Measurements from ENCODE around the gene SLC4A1AP. TPM values are rescaled to one million over a fixed set of nuclear protein-coding genes. Genes with fewer than 3 reads are reported as not detected.
A peak's percentile ranks its signal among the peaks of the same experiment; 100 is the strongest.
"Not testable (repeated sequence)": the region's sequence is repeated elsewhere in the genome, so short reads cannot be mapped to it uniquely, and the experiment has no call there.

The SLC4A1AP gene
- total RNA-seq, 1 experiment from 2014 or later = 51.0 TPM

- DNase-seq (ENCODE audit: low spot score) = no peak
These were observed 11.3 kb upstream of the SLC4A1AP start for GRCh38 chr2:27652341-27652740.

- no peak for DNase-seq (ENCODE audit: low spot score)
These were observed 10.9 kb upstream of the SLC4A1AP start for GRCh38 chr2:27652790-27653189.

GRCh38 chr2:27653397-27653796 lies 10.3 kb upstream of the SLC4A1AP start:
- DNase-seq (ENCODE audit: low spot score) = peak; percentile 23

- DNase-seq (ENCODE audit: low spot score) = peak; percentile 87
These were observed 8.3 kb upstream of the SLC4A1AP start for GRCh38 chr2:27655155-27655951.

GRCh38 chr2:27661371-27661770 lies 2.3 kb upstream of the SLC4A1AP start:
- DNase-seq (ENCODE audit: low spot score) = no peak

GRCh38 chr2:27664154-27664574 lies 475 bp downstream of the SLC4A1AP start:
- no peak for DNase-seq (ENCODE audit: low spot score)

GRCh38 chr2:27664622-27665363 lies 1.1 kb downstream of the SLC4A1AP start:
- no peak for DNase-seq (ENCODE audit: low spot score)

- peak; percentile 21 for DNase-seq (ENCODE audit: low spot score)
These were observed 3.8 kb downstream of the SLC4A1AP start for GRCh38 chr2:27667446-27667845.

GRCh38 chr2:27671235-27671634 lies 7.5 kb downstream of the SLC4A1AP start:
- DNase-seq (ENCODE audit: low spot score) = no peak

GRCh38 chr2:27672723-27673486 lies 9.2 kb downstream of the SLC4A1AP start:
- no peak for DNase-seq (ENCODE audit: low spot score)

- no peak for DNase-seq (ENCODE audit: low spot score)
These were observed 16.9 kb downstream of the SLC4A1AP start for GRCh38 chr2:27680571-27680970.

- DNase-seq (ENCODE audit: low spot score) = peak; percentile 48
These were observed 18.2 kb downstream of the SLC4A1AP start for GRCh38 chr2:27681841-27682240.

GRCh38 chr2:27682334-27682771 lies 18.7 kb downstream of the SLC4A1AP start:
- peak; percentile 93 for DNase-seq (ENCODE audit: low spot score)

- peak; percentile 95 for DNase-seq (ENCODE audit: low spot score)
These were observed 19.8 kb downstream of the SLC4A1AP start for GRCh38 chr2:27683390-27684071.

- DNase-seq (ENCODE audit: low spot score) = not testable (repeated sequence)
These were observed 21.3 kb downstream of the SLC4A1AP start for GRCh38 chr2:27685006-27685405.

- no peak for DNase-seq (ENCODE audit: low spot score)
These were observed 21.9 kb downstream of the SLC4A1AP start for GRCh38 chr2:27685577-27685976.

- no peak for DNase-seq (ENCODE audit: low spot score)
These were observed 23.5 kb downstream of the SLC4A1AP start for GRCh38 chr2:27687232-27687631.

GRCh38 chr2:27689424-27689823 lies 25.7 kb downstream of the SLC4A1AP start:
- DNase-seq (ENCODE audit: low spot score) = no peak

- no peak for DNase-seq (ENCODE audit: low spot score)
These were observed 26.4 kb downstream of the SLC4A1AP start for GRCh38 chr2:27690052-27690451.

GRCh38 chr2:27697660-27698059 lies 34.0 kb downstream of the SLC4A1AP start:
- no peak for DNase-seq (ENCODE audit: low spot score)

GRCh38 chr2:27701676-27702075 lies 38.0 kb downstream of the SLC4A1AP start:
- no peak for DNase-seq (ENCODE audit: low spot score)

- no peak for DNase-seq (ENCODE audit: low spot score)
These were observed 38.6 kb downstream of the SLC4A1AP start for GRCh38 chr2:27702302-27702701.
